HEK293 (cell line): ENCODE results near the gene SNX21.

Experiments
- GLIS2 ChIP-seq: fragments of 450-650 bp; formaldehyde crosslinking; IDR thresholded peaks from 2 replicates; pipeline ENCODE4 v1.5.1; 2016; ENCODE audit warnings: missing biosample characterization, missing genetic modification characterization
- HOXA7 ChIP-seq: sonication (generic); formaldehyde crosslinking; IDR thresholded peaks from 2 replicates; pipeline ENCODE4 v1.8.1; 2022; ENCODE audit warnings: missing genetic modification reagents, borderline replicate concordance
- OVOL3 ChIP-seq: fragments of 450-650 bp; formaldehyde crosslinking; IDR thresholded peaks from 2 replicates; pipeline ENCODE4 v1.5.1; 2016; ENCODE audit warnings: missing biosample characterization, missing genetic modification characterization
- ZBTB8A ChIP-seq: fragments of 450-650 bp; formaldehyde crosslinking; IDR thresholded peaks from 2 replicates; pipeline ENCODE4 v1.5.1; 2016; ENCODE audit warnings: missing biosample characterization, missing genetic modification characterization
- ZFP3 ChIP-seq: fragments of 450-650 bp; formaldehyde crosslinking; IDR thresholded peaks from 2 replicates; pipeline ENCODE4 v1.5.1; 2016; ENCODE audit warnings: low read depth, missing biosample characterization, missing genetic modification characterization
- ZNF10 ChIP-seq: fragments of 450-650 bp; formaldehyde crosslinking; IDR thresholded peaks from 2 replicates; pipeline ENCODE4 v1.5.1; 2017; ENCODE audit warnings: missing biosample characterization, missing genetic modification characterization
- ZNF146 ChIP-seq: fragments of 450-650 bp; formaldehyde crosslinking; IDR thresholded peaks from 2 replicates; pipeline ENCODE4 v1.5.1; 2016; ENCODE audit warnings: missing biosample characterization, missing genetic modification characterization
- ZNF174 ChIP-seq: fragments of 450-650 bp; formaldehyde crosslinking; IDR thresholded peaks from 2 replicates; pipeline ENCODE4 v1.5.0; 2017; ENCODE audit warnings: missing biosample characterization, mild to moderate bottlenecking, missing genetic modification characterization
- ZNF335 ChIP-seq: fragments of 450-650 bp; formaldehyde crosslinking; conservative IDR thresholded peaks from 2 replicates; pipeline ENCODE4 v1.5.1; 2016; ENCODE audit warnings: missing biosample characterization, missing genetic modification characterization
- ZNF473 ChIP-seq: fragments of 450-650 bp; formaldehyde crosslinking; IDR thresholded peaks from 2 replicates; pipeline ENCODE4 v1.5.1; 2017; ENCODE audit warnings: missing biosample characterization, missing genetic modification characterization
- ZNF548 ChIP-seq: fragments of 450-650 bp; formaldehyde crosslinking; IDR thresholded peaks from 2 replicates; pipeline ENCODE4 v1.5.1; 2016; ENCODE audit warnings: missing biosample characterization, missing genetic modification characterization
- ZNF610 ChIP-seq: fragments of 450-650 bp; formaldehyde crosslinking; IDR thresholded peaks from 2 replicates; pipeline ENCODE4 v1.5.1; 2016; ENCODE audit warnings: missing biosample characterization, missing genetic modification characterization, borderline replicate concordance
- ZNF624 ChIP-seq: fragments of 450-650 bp; formaldehyde crosslinking; IDR thresholded peaks from 2 replicates; pipeline ENCODE4 v1.5.1; 2017; ENCODE audit warnings: missing biosample characterization, missing genetic modification characterization
- TF ChIP-seq, protein P1 (sequence below): fragments of 450-650 bp; formaldehyde crosslinking; IDR thresholded peaks from 2 replicates; pipeline ENCODE4 v1.5.1; 2016; ENCODE audit warnings: missing biosample characterization, missing genetic modification characterization, borderline replicate concordance
- TF ChIP-seq, protein P2 (sequence below): fragments of 450-650 bp; formaldehyde crosslinking; IDR thresholded peaks from 2 replicates; pipeline ENCODE4 v1.5.1; 2017; ENCODE audit warnings: missing biosample characterization, missing genetic modification characterization
- TF ChIP-seq, protein P3 (sequence below): fragments of 450-650 bp; formaldehyde crosslinking; IDR thresholded peaks from 2 replicates; pipeline ENCODE4 v1.5.1; 2016; ENCODE audit warnings: missing biosample characterization, missing genetic modification characterization
- TF ChIP-seq, protein P4 (sequence below): fragments of 450-650 bp; formaldehyde crosslinking; conservative IDR thresholded peaks from 2 replicates; pipeline ENCODE4 v1.5.1; 2016; ENCODE audit warnings: low read depth, missing biosample characterization, missing genetic modification characterization
- TF ChIP-seq, protein P5 (sequence below): fragments of 450-650 bp; formaldehyde crosslinking; IDR thresholded peaks from 2 replicates; pipeline ENCODE4 v1.5.1; 2016; ENCODE audit warnings: missing biosample characterization, missing genetic modification characterization, borderline replicate concordance
- TF ChIP-seq, protein P6 (sequence below): fragments of 450-650 bp; formaldehyde crosslinking; IDR thresholded peaks from 2 replicates; pipeline ENCODE4 v1.5.1; 2016; ENCODE audit warnings: missing biosample characterization, missing genetic modification characterization, borderline replicate concordance

Gene SNX21

DNA sequence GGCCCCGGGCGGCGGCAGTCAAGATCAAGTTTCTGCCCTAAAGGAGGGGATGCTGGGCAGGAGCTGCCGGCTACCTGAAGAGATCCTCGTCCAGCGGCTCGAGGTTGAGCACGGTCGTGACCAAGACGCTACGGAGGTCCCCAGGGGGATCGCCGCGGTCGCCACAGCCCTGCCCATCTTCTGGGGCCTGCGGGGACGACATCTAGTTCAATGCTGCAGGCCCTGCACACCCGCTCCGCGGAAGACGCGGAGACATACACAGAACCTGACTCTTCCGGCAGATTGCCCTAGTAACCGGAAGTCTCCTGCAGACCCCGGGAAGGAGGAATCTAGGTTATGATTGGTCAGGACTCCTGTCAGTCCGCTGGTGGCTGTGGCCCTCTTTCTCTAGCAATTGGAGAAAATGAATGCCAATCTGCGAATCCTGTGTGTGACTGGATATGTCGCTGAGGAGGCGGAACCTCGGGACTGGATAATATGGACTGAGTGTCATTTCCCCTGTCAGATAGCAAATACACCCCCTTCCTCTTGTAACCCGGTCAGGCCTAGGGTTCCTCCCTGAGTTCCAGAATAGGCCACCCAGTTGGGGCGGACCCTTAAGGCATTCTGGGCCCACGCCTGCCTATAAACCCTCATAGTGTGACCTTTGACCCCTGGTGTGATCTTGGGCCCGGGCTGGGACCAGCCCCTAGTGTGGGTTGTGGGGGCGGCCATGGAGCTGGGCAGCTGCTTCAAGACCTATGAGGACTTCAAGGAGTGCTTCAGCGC is 23.7 kb downstream of the SNX21 start, which contains the start of the genes ACOT8 and ZSWIM3 (continued):
- TF ChIP-seq ZNF146 (tag by site-specific recombination) (no peak), HOXA7 (CRISPR knock-in tag) (no peak), ZFP3 (tag by site-specific recombination) (no peak), GLIS2 (tag by site-specific recombination) (peak; percentile 91), OVOL3 (tag by site-specific recombination) (peak; percentile 37; the same call in 1 of the 2 replicates), ZNF610 (tag by site-specific recombination) (no peak), ZNF335 (tag by site-specific recombination) (peak; percentile 90), ZNF174 (tag by site-specific recombination) (no peak), ZNF548 (tag by site-specific recombination) (no peak), ZNF473 (tag by site-specific recombination) (no peak), ZNF624 (tag by site-specific recombination) (no peak), ZBTB8A (tag by site-specific recombination) (peak; percentile 47), ZNF10 (no peak)
- TF ChIP-seq, protein P1, sequence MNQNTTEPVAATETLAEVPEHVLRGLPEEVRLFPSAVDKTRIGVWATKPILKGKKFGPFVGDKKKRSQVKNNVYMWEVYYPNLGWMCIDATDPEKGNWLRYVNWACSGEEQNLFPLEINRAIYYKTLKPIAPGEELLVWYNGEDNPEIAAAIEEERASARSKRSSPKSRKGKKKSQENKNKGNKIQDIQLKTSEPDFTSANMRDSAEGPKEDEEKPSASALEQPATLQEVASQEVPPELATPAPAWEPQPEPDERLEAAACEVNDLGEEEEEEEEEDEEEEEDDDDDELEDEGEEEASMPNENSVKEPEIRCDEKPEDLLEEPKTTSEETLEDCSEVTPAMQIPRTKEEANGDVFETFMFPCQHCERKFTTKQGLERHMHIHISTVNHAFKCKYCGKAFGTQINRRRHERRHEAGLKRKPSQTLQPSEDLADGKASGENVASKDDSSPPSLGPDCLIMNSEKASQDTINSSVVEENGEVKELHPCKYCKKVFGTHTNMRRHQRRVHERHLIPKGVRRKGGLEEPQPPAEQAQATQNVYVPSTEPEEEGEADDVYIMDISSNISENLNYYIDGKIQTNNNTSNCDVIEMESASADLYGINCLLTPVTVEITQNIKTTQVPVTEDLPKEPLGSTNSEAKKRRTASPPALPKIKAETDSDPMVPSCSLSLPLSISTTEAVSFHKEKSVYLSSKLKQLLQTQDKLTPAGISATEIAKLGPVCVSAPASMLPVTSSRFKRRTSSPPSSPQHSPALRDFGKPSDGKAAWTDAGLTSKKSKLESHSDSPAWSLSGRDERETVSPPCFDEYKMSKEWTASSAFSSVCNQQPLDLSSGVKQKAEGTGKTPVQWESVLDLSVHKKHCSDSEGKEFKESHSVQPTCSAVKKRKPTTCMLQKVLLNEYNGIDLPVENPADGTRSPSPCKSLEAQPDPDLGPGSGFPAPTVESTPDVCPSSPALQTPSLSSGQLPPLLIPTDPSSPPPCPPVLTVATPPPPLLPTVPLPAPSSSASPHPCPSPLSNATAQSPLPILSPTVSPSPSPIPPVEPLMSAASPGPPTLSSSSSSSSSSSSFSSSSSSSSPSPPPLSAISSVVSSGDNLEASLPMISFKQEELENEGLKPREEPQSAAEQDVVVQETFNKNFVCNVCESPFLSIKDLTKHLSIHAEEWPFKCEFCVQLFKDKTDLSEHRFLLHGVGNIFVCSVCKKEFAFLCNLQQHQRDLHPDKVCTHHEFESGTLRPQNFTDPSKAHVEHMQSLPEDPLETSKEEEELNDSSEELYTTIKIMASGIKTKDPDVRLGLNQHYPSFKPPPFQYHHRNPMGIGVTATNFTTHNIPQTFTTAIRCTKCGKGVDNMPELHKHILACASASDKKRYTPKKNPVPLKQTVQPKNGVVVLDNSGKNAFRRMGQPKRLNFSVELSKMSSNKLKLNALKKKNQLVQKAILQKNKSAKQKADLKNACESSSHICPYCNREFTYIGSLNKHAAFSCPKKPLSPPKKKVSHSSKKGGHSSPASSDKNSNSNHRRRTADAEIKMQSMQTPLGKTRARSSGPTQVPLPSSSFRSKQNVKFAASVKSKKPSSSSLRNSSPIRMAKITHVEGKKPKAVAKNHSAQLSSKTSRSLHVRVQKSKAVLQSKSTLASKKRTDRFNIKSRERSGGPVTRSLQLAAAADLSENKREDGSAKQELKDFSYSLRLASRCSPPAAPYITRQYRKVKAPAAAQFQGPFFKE (tag by site-specific recombination) = no peak
- TF ChIP-seq, protein P2, sequence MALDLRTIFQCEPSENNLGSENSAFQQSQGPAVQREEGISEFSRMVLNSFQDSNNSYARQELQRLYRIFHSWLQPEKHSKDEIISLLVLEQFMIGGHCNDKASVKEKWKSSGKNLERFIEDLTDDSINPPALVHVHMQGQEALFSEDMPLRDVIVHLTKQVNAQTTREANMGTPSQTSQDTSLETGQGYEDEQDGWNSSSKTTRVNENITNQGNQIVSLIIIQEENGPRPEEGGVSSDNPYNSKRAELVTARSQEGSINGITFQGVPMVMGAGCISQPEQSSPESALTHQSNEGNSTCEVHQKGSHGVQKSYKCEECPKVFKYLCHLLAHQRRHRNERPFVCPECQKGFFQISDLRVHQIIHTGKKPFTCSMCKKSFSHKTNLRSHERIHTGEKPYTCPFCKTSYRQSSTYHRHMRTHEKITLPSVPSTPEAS = no peak
- TF ChIP-seq, protein P3, sequence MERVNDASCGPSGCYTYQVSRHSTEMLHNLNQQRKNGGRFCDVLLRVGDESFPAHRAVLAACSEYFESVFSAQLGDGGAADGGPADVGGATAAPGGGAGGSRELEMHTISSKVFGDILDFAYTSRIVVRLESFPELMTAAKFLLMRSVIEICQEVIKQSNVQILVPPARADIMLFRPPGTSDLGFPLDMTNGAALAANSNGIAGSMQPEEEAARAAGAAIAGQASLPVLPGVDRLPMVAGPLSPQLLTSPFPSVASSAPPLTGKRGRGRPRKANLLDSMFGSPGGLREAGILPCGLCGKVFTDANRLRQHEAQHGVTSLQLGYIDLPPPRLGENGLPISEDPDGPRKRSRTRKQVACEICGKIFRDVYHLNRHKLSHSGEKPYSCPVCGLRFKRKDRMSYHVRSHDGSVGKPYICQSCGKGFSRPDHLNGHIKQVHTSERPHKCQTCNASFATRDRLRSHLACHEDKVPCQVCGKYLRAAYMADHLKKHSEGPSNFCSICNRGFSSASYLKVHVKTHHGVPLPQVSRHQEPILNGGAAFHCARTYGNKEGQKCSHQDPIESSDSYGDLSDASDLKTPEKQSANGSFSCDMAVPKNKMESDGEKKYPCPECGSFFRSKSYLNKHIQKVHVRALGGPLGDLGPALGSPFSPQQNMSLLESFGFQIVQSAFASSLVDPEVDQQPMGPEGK (tag by site-specific recombination) = peak; percentile 78
- TF ChIP-seq, protein P4, sequence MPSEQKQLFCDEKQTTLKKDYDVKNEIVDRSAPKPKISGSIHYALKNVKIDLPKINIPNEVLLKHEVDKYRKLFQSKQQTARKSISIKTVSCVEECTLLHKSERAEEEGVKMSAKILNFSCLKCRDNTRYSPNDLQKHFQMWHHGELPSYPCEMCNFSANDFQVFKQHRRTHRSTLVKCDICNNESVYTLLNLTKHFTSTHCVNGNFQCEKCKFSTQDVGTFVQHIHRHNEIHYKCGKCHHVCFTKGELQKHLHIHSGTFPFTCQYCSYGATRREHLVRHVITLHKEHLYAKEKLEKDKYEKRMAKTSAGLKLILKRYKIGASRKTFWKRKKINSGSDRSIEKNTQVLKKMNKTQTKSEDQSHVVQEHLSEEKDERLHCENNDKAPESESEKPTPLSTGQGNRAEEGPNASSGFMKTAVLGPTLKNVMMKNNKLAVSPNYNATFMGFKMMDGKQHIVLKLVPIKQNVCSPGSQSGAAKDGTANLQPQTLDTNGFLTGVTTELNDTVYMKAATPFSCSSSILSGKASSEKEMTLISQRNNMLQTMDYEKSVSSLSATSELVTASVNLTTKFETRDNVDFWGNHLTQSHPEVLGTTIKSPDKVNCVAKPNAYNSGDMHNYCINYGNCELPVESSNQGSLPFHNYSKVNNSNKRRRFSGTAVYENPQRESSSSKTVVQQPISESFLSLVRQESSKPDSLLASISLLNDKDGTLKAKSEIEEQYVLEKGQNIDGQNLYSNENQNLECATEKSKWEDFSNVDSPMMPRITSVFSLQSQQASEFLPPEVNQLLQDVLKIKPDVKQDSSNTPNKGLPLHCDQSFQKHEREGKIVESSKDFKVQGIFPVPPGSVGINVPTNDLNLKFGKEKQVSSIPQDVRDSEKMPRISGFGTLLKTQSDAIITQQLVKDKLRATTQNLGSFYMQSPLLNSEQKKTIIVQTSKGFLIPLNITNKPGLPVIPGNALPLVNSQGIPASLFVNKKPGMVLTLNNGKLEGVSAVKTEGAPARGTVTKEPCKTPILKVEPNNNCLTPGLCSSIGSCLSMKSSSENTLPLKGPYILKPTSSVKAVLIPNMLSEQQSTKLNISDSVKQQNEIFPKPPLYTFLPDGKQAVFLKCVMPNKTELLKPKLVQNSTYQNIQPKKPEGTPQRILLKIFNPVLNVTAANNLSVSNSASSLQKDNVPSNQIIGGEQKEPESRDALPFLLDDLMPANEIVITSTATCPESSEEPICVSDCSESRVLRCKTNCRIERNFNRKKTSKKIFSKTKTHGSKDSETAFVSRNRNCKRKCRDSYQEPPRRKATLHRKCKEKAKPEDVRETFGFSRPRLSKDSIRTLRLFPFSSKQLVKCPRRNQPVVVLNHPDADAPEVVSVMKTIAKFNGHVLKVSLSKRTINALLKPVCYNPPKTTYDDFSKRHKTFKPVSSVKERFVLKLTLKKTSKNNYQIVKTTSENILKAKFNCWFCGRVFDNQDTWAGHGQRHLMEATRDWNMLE (tag by site-specific recombination) = peak; percentile 70
- TF ChIP-seq, protein P5, sequence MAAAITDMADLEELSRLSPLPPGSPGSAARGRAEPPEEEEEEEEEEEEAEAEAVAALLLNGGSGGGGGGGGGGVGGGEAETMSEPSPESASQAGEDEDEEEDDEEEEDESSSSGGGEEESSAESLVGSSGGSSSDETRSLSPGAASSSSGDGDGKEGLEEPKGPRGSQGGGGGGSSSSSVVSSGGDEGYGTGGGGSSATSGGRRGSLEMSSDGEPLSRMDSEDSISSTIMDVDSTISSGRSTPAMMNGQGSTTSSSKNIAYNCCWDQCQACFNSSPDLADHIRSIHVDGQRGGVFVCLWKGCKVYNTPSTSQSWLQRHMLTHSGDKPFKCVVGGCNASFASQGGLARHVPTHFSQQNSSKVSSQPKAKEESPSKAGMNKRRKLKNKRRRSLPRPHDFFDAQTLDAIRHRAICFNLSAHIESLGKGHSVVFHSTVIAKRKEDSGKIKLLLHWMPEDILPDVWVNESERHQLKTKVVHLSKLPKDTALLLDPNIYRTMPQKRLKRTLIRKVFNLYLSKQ (tag by site-specific recombination) = no peak
- TF ChIP-seq, protein P6, sequence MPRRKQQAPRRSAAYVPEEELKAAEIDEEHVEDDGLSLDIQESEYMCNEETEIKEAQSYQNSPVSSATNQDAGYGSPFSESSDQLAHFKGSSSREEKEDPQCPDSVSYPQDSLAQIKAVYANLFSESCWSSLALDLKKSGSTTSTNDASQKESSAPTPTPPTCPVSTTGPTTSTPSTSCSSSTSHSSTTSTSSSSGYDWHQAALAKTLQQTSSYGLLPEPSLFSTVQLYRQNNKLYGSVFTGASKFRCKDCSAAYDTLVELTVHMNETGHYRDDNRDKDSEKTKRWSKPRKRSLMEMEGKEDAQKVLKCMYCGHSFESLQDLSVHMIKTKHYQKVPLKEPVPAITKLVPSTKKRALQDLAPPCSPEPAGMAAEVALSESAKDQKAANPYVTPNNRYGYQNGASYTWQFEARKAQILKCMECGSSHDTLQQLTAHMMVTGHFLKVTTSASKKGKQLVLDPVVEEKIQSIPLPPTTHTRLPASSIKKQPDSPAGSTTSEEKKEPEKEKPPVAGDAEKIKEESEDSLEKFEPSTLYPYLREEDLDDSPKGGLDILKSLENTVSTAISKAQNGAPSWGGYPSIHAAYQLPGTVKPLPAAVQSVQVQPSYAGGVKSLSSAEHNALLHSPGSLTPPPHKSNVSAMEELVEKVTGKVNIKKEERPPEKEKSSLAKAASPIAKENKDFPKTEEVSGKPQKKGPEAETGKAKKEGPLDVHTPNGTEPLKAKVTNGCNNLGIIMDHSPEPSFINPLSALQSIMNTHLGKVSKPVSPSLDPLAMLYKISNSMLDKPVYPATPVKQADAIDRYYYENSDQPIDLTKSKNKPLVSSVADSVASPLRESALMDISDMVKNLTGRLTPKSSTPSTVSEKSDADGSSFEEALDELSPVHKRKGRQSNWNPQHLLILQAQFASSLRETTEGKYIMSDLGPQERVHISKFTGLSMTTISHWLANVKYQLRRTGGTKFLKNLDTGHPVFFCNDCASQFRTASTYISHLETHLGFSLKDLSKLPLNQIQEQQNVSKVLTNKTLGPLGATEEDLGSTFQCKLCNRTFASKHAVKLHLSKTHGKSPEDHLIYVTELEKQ = no peak
